ENCODE measurements around the gene ITIH1. TPM values are rescaled to one million over a fixed set of nuclear protein-coding genes. Genes with fewer than 3 reads are reported as not detected.

Gene ITIH1
- total and polyA plus RNA-seq, 2 of the 4 experiments (the other 2 are of a cell fraction), result not detected

- no peaks in the 10 kb centered on the region for H3K79me1 ChIP-seq (ENCODE audit: low read depth in 1 of 2, low read length in 2 of 2)
- no peak overlapping the region for H2BK15ac ChIP-seq (ENCODE audit: low read depth, low read length)
- TF ChIP-seq MAZ (IDR thresholded peaks at IDR 0.05; ENCODE audit: borderline replicate concordance, low read depth, low read length) (no peak), RAD21 (IDR thresholded peaks at IDR 0.05; ENCODE audit: low read length) (no peak), POLR2A (IDR thresholded peaks at IDR 0.05; ENCODE audit: low read depth, low read length) (no peak), CEBPB (IDR thresholded peaks at IDR 0.05; ENCODE audit: low read depth, low read length) (no peak), SMC3 (IDR thresholded peaks at IDR 0.05; ENCODE audit: low read depth, low read length) (no peak), FOS (IDR thresholded peaks at IDR 0.05; ENCODE audit: low read depth, low read length) (no peak), MXI1 (IDR thresholded peaks at IDR 0.05; ENCODE audit: borderline replicate concordance, low read depth, low read length) (no peak), NFE2L2 (IDR thresholded peaks at IDR 0.05; ENCODE audit: low read depth, low read length) (no peak), CHD1 (IDR thresholded peaks at IDR 0.05; ENCODE audit: low read depth, low read length) (no peak), RFX5 (IDR thresholded peaks at IDR 0.05; ENCODE audit: low read depth, low read length) (no peak)
- TF ChIP-seq, protein P1, sequence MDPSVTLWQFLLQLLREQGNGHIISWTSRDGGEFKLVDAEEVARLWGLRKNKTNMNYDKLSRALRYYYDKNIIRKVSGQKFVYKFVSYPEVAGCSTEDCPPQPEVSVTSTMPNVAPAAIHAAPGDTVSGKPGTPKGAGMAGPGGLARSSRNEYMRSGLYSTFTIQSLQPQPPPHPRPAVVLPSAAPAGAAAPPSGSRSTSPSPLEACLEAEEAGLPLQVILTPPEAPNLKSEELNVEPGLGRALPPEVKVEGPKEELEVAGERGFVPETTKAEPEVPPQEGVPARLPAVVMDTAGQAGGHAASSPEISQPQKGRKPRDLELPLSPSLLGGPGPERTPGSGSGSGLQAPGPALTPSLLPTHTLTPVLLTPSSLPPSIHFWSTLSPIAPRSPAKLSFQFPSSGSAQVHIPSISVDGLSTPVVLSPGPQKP (IDR thresholded peaks at IDR 0.05; ENCODE audit: borderline replicate concordance, low read depth, low read length), result no peak
- TF ChIP-seq, protein P2, sequence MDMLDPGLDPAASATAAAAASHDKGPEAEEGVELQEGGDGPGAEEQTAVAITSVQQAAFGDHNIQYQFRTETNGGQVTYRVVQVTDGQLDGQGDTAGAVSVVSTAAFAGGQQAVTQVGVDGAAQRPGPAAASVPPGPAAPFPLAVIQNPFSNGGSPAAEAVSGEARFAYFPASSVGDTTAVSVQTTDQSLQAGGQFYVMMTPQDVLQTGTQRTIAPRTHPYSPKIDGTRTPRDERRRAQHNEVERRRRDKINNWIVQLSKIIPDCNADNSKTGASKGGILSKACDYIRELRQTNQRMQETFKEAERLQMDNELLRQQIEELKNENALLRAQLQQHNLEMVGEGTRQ (IDR thresholded peaks at IDR 0.05; ENCODE audit: low read depth, low read length), result no peak
- TF ChIP-seq, protein P3, sequence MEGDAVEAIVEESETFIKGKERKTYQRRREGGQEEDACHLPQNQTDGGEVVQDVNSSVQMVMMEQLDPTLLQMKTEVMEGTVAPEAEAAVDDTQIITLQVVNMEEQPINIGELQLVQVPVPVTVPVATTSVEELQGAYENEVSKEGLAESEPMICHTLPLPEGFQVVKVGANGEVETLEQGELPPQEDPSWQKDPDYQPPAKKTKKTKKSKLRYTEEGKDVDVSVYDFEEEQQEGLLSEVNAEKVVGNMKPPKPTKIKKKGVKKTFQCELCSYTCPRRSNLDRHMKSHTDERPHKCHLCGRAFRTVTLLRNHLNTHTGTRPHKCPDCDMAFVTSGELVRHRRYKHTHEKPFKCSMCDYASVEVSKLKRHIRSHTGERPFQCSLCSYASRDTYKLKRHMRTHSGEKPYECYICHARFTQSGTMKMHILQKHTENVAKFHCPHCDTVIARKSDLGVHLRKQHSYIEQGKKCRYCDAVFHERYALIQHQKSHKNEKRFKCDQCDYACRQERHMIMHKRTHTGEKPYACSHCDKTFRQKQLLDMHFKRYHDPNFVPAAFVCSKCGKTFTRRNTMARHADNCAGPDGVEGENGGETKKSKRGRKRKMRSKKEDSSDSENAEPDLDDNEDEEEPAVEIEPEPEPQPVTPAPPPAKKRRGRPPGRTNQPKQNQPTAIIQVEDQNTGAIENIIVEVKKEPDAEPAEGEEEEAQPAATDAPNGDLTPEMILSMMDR (conservative IDR thresholded peaks at IDR 0.05; ENCODE audit: low read depth, low read length), result no peak
- H3K9me1 ChIP-seq (ENCODE audit: insufficient read depth, low read length), result no peaks in the 10 kb centered on the region; the same call in 1 of the 2 replicates
- no peak overlapping the region for H2BK5ac ChIP-seq (ENCODE audit: low read depth, low read length, poor library complexity, severe bottlenecking)
- no peak overlapping the region for H3K14ac ChIP-seq (replicated peaks; ENCODE audit: low read depth, low read length)
- no peaks in the 10 kb centered on the region for H4K20me1 ChIP-seq (ENCODE audit: insufficient read depth, low read length)
- ATAC-seq (ENCODE audit: low read depth) (no peak), DNase-seq (no peak)
- ChIA-PET POLR2A (ENCODE audit: unreplicated experiment) (no interaction called here), CTCF (no interaction called here)
- BruUV-seq (replicated peaks), result no TSS peak
- dilution Hi-C loops (cut with HindIII; ENCODE audit: low sequenced_read_pairs, unreplicated experiment) (no loop called here), intact Hi-C loops (cut with micrococcal nuclease) (no loop called here), in situ Hi-C loops (cut with MboI; ENCODE audit: low sequenced_read_pairs) (no loop called here)
- H3K27me3 ChIP-seq (ENCODE audit: control insufficient read depth, insufficient read depth, low read length), result peaks cover 43% of the 10 kb centered on the region
- no peak overlapping the region for H3K27ac ChIP-seq (ENCODE audit: insufficient read depth, low read length)
- no peak overlapping the region for H2AK5ac ChIP-seq (ENCODE audit: low read depth, low read length)
- no peaks in the 10 kb centered on the region for H3K36me3 ChIP-seq (ENCODE audit: control insufficient read depth, insufficient read depth, low read length)
- H3K18ac ChIP-seq (ENCODE audit: low read depth, low read length), result no peak overlapping the region
- H4K91ac ChIP-seq (ENCODE audit: insufficient read depth, low read depth, low read length), result no peak overlapping the region
- H4K8ac ChIP-seq (ENCODE audit: low read depth in 2 of 2, low read length in 2 of 2), result no peak overlapping the region
- H3K9me3 ChIP-seq (ENCODE audit: control insufficient read depth, insufficient read depth, low read length), result no peaks in the 10 kb centered on the region
- no peak overlapping the region for H2BK120ac ChIP-seq (ENCODE audit: low read depth, low read length)
- no peak overlapping the region for H2BK20ac ChIP-seq (ENCODE audit: low read depth, low read length)
- no peak overlapping the region for H3K4ac ChIP-seq (ENCODE audit: low read depth, low read length)
- no peak overlapping the region for H2AFZ ChIP-seq (replicated peaks; ENCODE audit: low read length, poor library complexity)
- 78% methylated on average over 2 of the region's 6 CpGs; no CpG with 5 or more reads in 1 of the 2 experiments for WGBS, 2 experiments (ENCODE audit: extremely low coverage in 2 of 2, insufficient read length in 1 of 2)
- no peak overlapping the region for H3K23ac ChIP-seq (ENCODE audit: low read depth, low read length)
- H2AK9ac ChIP-seq (replicated peaks; ENCODE audit: low read depth, low read length, poor library complexity), result no peak overlapping the region
- H3K4me3 ChIP-seq (ENCODE audit: insufficient read depth, low read depth, low read length), result no peak overlapping the region
- no peak overlapping the region for H3K9ac ChIP-seq (ENCODE audit: low read depth, low read length)
- no peaks in the 10 kb centered on the region for H3K4me1 ChIP-seq (ENCODE audit: control insufficient read depth, insufficient read depth, low read length)
- no peak overlapping the region for H4K5ac ChIP-seq (ENCODE audit: low read depth, low read length)
- H3K4me2 ChIP-seq (ENCODE audit: low read depth, low read length), result no peak overlapping the region
- no peak overlapping the region for H3K56ac ChIP-seq (ENCODE audit: extremely low read depth, insufficient read depth, low read length)
These were observed 12.3 kb downstream of the ITIH1 start for GRCh38 chr3:52789746-52790040.

Data from IMR-90 (cell line).